Measurements from ENCODE around the gene C1orf198. TPM values are rescaled to one million over a fixed set of nuclear protein-coding genes. Genes with fewer than 3 reads are reported as not detected.

C1orf198 gene
- total RNA-seq, 1 donor = 352 TPM

- no peak overlapping the region for H2AFZ ChIP-seq (ENCODE audit: low read length)
- no peak overlapping the region for H3K4me2 ChIP-seq (ENCODE audit: insufficient read depth, low read length)
- no peaks in the 10 kb centered on the region for H3K79me2 ChIP-seq (ENCODE audit: insufficient read depth, low read length)
- H3K36me3 ChIP-seq (ENCODE audit: insufficient read depth, low read length) = no peaks in the 10 kb centered on the region
- no peak overlapping the region for H3K4me3 ChIP-seq (ENCODE audit: insufficient read depth, low read length)
- TF ChIP-seq CTCF (IDR thresholded peaks at IDR 0.05; ENCODE audit: extremely low read depth, low read depth, low read length) = no peak
- H3K4me1 ChIP-seq (ENCODE audit: insufficient read depth, low read length) = no peaks in the 10 kb centered on the region
- no peaks in the 10 kb centered on the region for H3K9me3 ChIP-seq (ENCODE audit: low read depth, low read length)
- H4K20me1 ChIP-seq (ENCODE audit: insufficient read depth, low read length) = no peaks in the 10 kb centered on the region
- no peak for DNase-seq (ENCODE audit: insufficient read length, low spot score, missing footprints)
- no peaks in the 10 kb centered on the region for H3K27me3 ChIP-seq (ENCODE audit: insufficient read depth, low read length)
- H3K27ac ChIP-seq (ENCODE audit: low read depth, low read length) = no peak overlapping the region
These were observed 52.3 kb downstream of the C1orf198 start for GRCh38 chr1:230816018-230816417.

GRCh38 chr1:230814949-230815692, 53.2 kb downstream of the C1orf198 start:
- Histone ChIP-seq H4K20me1 (ENCODE audit: insufficient read depth, low read length) (no peaks in the 10 kb centered on the region), H3K27me3 (ENCODE audit: insufficient read depth, low read length) (no peaks in the 10 kb centered on the region), H3K4me3 (ENCODE audit: insufficient read depth, low read length) (no peak overlapping the region), H3K4me2 (ENCODE audit: insufficient read depth, low read length) (no peak overlapping the region), H3K9me3 (ENCODE audit: low read depth, low read length) (no peaks in the 10 kb centered on the region), H3K4me1 (ENCODE audit: insufficient read depth, low read length) (no peaks in the 10 kb centered on the region), H2AFZ (ENCODE audit: low read length) (no peak overlapping the region), H3K27ac (ENCODE audit: low read depth, low read length) (no peak overlapping the region), H3K79me2 (ENCODE audit: insufficient read depth, low read length) (no peaks in the 10 kb centered on the region), H3K36me3 (ENCODE audit: insufficient read depth, low read length) (no peaks in the 10 kb centered on the region)
- TF ChIP-seq CTCF (IDR thresholded peaks at IDR 0.05; ENCODE audit: extremely low read depth, low read depth, low read length) = no peak
- no peak for DNase-seq (ENCODE audit: insufficient read length, low spot score, missing footprints)

- Histone ChIP-seq H2AFZ (ENCODE audit: low read length) (no peak overlapping the region), H3K79me2 (ENCODE audit: insufficient read depth, low read length) (no peaks in the 10 kb centered on the region), H3K4me1 (ENCODE audit: insufficient read depth, low read length) (no peaks in the 10 kb centered on the region), H3K4me2 (ENCODE audit: insufficient read depth, low read length) (no peak overlapping the region), H3K36me3 (ENCODE audit: insufficient read depth, low read length) (no peaks in the 10 kb centered on the region), H3K4me3 (ENCODE audit: insufficient read depth, low read length) (no peak overlapping the region), H3K9me3 (ENCODE audit: low read depth, low read length) (no peaks in the 10 kb centered on the region), H3K27ac (ENCODE audit: low read depth, low read length) (no peak overlapping the region), H3K27me3 (ENCODE audit: insufficient read depth, low read length) (no peaks in the 10 kb centered on the region), H4K20me1 (ENCODE audit: insufficient read depth, low read length) (no peaks in the 10 kb centered on the region)
- DNase-seq (ENCODE audit: insufficient read length, low spot score, missing footprints) = no peak
- TF ChIP-seq CTCF (IDR thresholded peaks at IDR 0.05; ENCODE audit: extremely low read depth, low read depth, low read length) = no peak
These were observed 55.8 kb downstream of the C1orf198 start for GRCh38 chr1:230812568-230812967.

- Histone ChIP-seq H3K27ac (ENCODE audit: low read depth, low read length) (no peak overlapping the region), H3K36me3 (ENCODE audit: insufficient read depth, low read length) (no peaks in the 10 kb centered on the region), H3K27me3 (ENCODE audit: insufficient read depth, low read length) (no peaks in the 10 kb centered on the region), H3K4me3 (ENCODE audit: insufficient read depth, low read length) (no peak overlapping the region), H3K4me2 (ENCODE audit: insufficient read depth, low read length) (no peak overlapping the region), H2AFZ (ENCODE audit: low read length) (no peak overlapping the region), H3K4me1 (ENCODE audit: insufficient read depth, low read length) (no peaks in the 10 kb centered on the region), H3K9me3 (ENCODE audit: low read depth, low read length) (no peaks in the 10 kb centered on the region), H3K79me2 (ENCODE audit: insufficient read depth, low read length) (no peaks in the 10 kb centered on the region), H4K20me1 (ENCODE audit: insufficient read depth, low read length) (no peaks in the 10 kb centered on the region)
- TF ChIP-seq CTCF (IDR thresholded peaks at IDR 0.05; ENCODE audit: extremely low read depth, low read depth, low read length) = no peak
- DNase-seq (ENCODE audit: insufficient read length, low spot score, missing footprints) = no peak
These were observed 58.9 kb downstream of the C1orf198 start for GRCh38 chr1:230809256-230809990.

All from osteoblast (primary cell).